Pancreas (tissue), 10 donors: ENCODE results near the gene CHD1L. TPM values are rescaled to one million over a fixed set of nuclear protein-coding genes. Genes with fewer than 3 reads are reported as not detected.
"Not testable (repeated sequence)": the region's sequence is repeated elsewhere in the genome, so short reads cannot be mapped to it uniquely, and the experiment has no call there.

Experiments
- ATAC-seq, 4 donors: fragments of 200-7000 bp; cut with Tn5 transposase; one replicate each; pipeline versions ENCODE4 v1.8.0 to v1.9.1; 2020; ENCODE audit warnings: mild to moderate bottlenecking in 4 of 4, moderate library complexity in 4 of 4
- DNase-seq, 6 donors: peaks; one replicate each; pipeline ENCODE4 v3.0.0-alpha.2; 2020
- FAIRE-seq: peaks from 2 replicates; lab custom pipeline; 2012; peaks lifted over from hg19 to GRCh38; lab: Jason Lieb, UNC
- H3K27ac ChIP-seq, 4 donors: fragments of 200-600 bp; sonication (generic); 1 replicate in 3 of 4; 2 replicates in 1 of 4; pipeline versions ENCODE4 v1.5.0 to v1.8.0; 2020
- H3K27me3 ChIP-seq, 4 donors: fragments of 200-600 bp; one replicate each; pipeline ENCODE4 v1.8.0; 2021
- H3K36me3 ChIP-seq, 3 donors: fragments of 200-600 bp; sonication (generic) in 1 of 3; one replicate each; pipeline versions ENCODE4 v1.5.0 to v1.8.0; 2020 to 2021
- H3K4me1 ChIP-seq, 3 donors: fragments of 200-600 bp; one replicate each; pipeline ENCODE4 v1.8.0; 2021
- H3K4me3 ChIP-seq, 4 donors: fragments of 200-600 bp; sonication (generic) in 2 of 4; one replicate each; pipeline versions ENCODE4 v1.5.0 to v1.8.0; 2020 to 2021
- H3K9me3 ChIP-seq, 4 donors: fragments of 200-600 bp; one replicate each; pipeline ENCODE4 v1.8.0; 2021
- CTCF ChIP-seq, 4 donors: fragments of 200-600 bp; sonication (generic) in 3 of 4; IDR thresholded peaks; one replicate each; pipeline versions ENCODE4 v1.5.0 to v1.8.0; 2021; ENCODE audit warnings: antibody characterized with exemption in 4 of 4
- WGBS, 2 donors: extraction: QIAGEN DNeasy Blood & Tissue Kit; methylation state at CpG; one replicate each; pipeline ENCODE4 v1.1.7; 2013; 5-methylcytosine and 5-hydroxymethylcytosine counted together
- intact Hi-C, 3 donors: fragments of 100-400 bp; cut with DNase I; formaldehyde crosslinking; loops; one replicate each; pipeline versions ENCODE4 v1.11.1 to v1.14.2; 2022
- polyA plus RNA-seq, 2 donors: library from polyadenylated mRNA; stranded (reverse); fragments of 200-250 nt; gene quantifications; one replicate each; pipeline ENCODE4 v1.2.3, GENCODE V29; 2013
- total RNA-seq, 6 donors: library from RNA; stranded (reverse); fragmentation: NEBNext Ultra II Directional in 4 of 6; extraction: Animal tissue kit (Norgen Biotek cat#: 25700) in 4 of 6; gene quantifications; one replicate each; pipeline versions ENCODE4 v1.2.1 to v1.2.4, GENCODE V29; 2021 to 2023
- donor health status: healthy with polysubstance abuse.
- donor health status: DM: no; HTN: no; CAD: no; lungs with moderate emphysema.
- donor health status: DM: no; HTN: no; CAD: no.
- donor health status: control.
- donor health status: control.
- donor health status: Bipolar disorder and iron deficiency.
- donor health status: DM: yes; HTN: yes; CAD: no.
- donor health status: DM: no; HTN: no; CAD: no.
- donor health status: DM: no; HTN: no; CAD: no.
- donor health status: DM: yes; HTN: yes; CAD: no.

Gene CHD1L
- total and polyA plus RNA-seq, 8 donors: 6.6 to 17.0 (median 11.8) TPM

GRCh38 chr1:147316968-147317367 is 74.5 kb downstream of the CHD1L start:
- H3K4me1 ChIP-seq: no peaks in the 10 kb centered on the region
- 68 to 80% methylated on average over 3 of the region's 3 CpGs for WGBS, 2 donors
- DNase-seq (no peak), ATAC-seq (no peak), FAIRE-seq (no peak)
- H3K9me3 ChIP-seq: no peaks in the 10 kb centered on the region
- no peak overlapping the region for H3K27ac ChIP-seq
- no peak overlapping the region for H3K4me3 ChIP-seq
- no peak for TF ChIP-seq CTCF (IDR thresholded peaks at IDR 0.05)
- intact Hi-C loops: no loop called here
- no peaks in the 10 kb centered on the region for H3K36me3 ChIP-seq
- no peaks in the 10 kb centered on the region for H3K27me3 ChIP-seq

- 55 to 60% methylated on average over 20 to 25 of the region's 26 CpGs for WGBS, 2 donors
- DNase-seq, intact Hi-C loops, H3K27me3 ChIP-seq, FAIRE-seq, H3K4me3 ChIP-seq, H3K4me1 ChIP-seq, H3K36me3 ChIP-seq, ATAC-seq, H3K9me3 ChIP-seq, H3K27ac ChIP-seq: not testable (repeated sequence)
Measured at GRCh38 chr1:147326933-147327687, 84.6 kb downstream of the CHD1L start.

DNA sequence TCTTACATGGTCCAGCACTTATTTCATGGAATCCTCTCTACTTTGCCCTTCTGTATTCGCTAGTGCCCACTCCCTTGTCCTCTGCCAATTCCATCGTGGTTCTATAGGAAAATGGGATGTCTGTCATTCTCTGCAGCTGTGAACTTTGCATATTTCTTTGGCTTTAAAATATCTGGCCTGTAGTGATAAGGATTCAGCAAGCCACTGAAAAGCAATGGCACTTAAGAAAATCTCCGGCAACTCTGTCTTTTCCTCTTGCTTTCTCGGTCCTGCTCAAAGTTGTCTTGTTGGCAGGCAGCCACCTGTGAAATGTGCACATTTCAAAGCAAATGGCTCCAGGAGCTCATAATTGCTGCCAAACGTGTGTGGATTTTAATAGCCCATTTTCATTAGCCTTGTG is 91.8 kb downstream of the CHD1L start:
- Histone ChIP-seq H3K36me3 (no peaks in the 10 kb centered on the region), H3K4me3 (no peak overlapping the region), H3K27me3 (peaks cover 0 to 4% (median 0%) of the 10 kb centered on the region in 4 donors), H3K9me3 (no peaks in the 10 kb centered on the region), H3K27ac (no peak overlapping the region), H3K4me1 (no peaks in the 10 kb centered on the region)
- DNase-seq (no peak), FAIRE-seq (no peak), ATAC-seq (no peak)
- no peak for TF ChIP-seq CTCF (IDR thresholded peaks at IDR 0.05)
- WGBS, 2 donors: 33 to 41% methylated on average over 5 of the region's 5 CpGs
- intact Hi-C loops: no loop called here

GRCh38 chr1:147336291-147336690 is 93.8 kb downstream of the CHD1L start:
- no peak for FAIRE-seq
- Histone ChIP-seq H3K4me1 (no peaks in the 10 kb centered on the region), H3K27ac (no peak overlapping the region), H3K4me3 (no peak overlapping the region), H3K36me3 (no peaks in the 10 kb centered on the region), H3K9me3 (no peaks in the 10 kb centered on the region), H3K27me3 (peaks cover 0 to 4% (median 0%) of the 10 kb centered on the region in 4 donors)
- TF ChIP-seq CTCF (IDR thresholded peaks at IDR 0.05): no peak
- intact Hi-C loops: no loop called here
- DNase-seq: no peak
- ATAC-seq: no peak
- 58 to 64% methylated on average over 2 of the region's 2 CpGs for WGBS, 2 donors

DNA sequence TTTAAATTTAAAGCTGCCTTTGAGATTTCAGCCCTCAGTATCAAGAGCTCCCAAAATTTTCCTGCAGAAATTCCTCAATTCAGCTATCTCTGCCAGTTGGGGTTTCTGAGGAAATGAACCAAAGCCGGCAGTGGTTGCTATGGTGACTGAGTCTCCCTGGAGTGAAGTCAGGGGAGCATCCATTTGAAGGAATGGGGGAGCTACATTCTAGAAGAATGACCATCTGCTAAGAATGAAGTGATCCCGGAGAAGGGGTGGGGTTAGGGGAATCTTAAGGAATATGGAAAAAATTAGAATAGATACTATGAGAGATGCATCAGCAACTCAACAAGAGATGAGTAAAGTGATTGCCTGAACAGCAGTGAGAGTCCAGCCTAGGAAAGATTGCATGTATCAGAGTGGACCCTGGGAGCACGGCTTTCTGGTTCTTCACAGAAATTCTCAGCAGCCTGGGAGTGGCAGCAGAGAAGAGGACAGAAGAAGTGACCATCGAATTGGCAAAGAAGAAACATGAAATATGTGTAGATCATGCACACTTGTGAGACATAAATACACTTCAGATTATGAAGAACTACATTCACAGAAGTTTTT is 94.7 kb downstream of the CHD1L start:
- DNase-seq: no peak
- H3K36me3 ChIP-seq: no peaks in the 10 kb centered on the region
- intact Hi-C loops: no loop called here
- 28% methylated on average over 4 of the region's 4 CpGs for WGBS, 2 donors
- no peaks in the 10 kb centered on the region for H3K4me1 ChIP-seq
- no peak for FAIRE-seq
- no peak overlapping the region for H3K4me3 ChIP-seq
- H3K27ac ChIP-seq: no peak overlapping the region
- no peaks in the 10 kb centered on the region for H3K9me3 ChIP-seq
- TF ChIP-seq CTCF (IDR thresholded peaks at IDR 0.05): no peak
- H3K27me3 ChIP-seq: peaks cover 0 to 4% (median 0%) of the 10 kb centered on the region in 4 donors
- no peak for ATAC-seq
